GM18907 (cell line): ENCODE data around the gene JPH3.
"Not testable (repeated sequence)": the region's sequence is repeated elsewhere in the genome, so short reads cannot be mapped to it uniquely, and the experiment has no call there.

Experiments used
- ATAC-seq: cut with Tn5 transposase; IDR thresholded peaks from one replicate; pipeline ENCODE4 v1.9.1; 2021; ENCODE audit warnings: mild to moderate bottlenecking, moderate library complexity; ENCODE audit not compliant: unreplicated experiment

The JPH3 gene

GRCh38 chr16:87677830-87678229 is 75.5 kb downstream of the JPH3 start:
- no peak for ATAC-seq

DNA sequence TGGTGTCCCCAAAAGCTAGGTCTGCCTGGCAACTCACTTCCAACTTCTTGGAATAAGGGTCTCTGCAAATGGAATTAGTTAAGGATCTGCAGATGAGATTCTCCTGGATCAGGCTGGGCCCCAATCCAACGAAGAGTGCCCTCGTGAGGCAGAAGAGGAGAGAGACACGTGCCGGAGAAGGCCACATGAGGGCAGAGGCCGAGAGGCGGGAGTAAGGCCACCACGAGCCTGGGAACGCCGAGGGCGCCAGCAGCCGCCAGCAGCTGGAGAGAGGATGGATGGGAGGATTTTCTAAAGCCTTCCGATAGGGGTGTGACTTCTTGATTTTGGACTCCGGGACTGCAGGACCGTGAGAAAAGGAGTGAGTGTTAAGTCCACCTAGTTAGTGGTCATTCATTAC is 76.3 kb downstream of the JPH3 start:
- no peak for ATAC-seq

DNA sequence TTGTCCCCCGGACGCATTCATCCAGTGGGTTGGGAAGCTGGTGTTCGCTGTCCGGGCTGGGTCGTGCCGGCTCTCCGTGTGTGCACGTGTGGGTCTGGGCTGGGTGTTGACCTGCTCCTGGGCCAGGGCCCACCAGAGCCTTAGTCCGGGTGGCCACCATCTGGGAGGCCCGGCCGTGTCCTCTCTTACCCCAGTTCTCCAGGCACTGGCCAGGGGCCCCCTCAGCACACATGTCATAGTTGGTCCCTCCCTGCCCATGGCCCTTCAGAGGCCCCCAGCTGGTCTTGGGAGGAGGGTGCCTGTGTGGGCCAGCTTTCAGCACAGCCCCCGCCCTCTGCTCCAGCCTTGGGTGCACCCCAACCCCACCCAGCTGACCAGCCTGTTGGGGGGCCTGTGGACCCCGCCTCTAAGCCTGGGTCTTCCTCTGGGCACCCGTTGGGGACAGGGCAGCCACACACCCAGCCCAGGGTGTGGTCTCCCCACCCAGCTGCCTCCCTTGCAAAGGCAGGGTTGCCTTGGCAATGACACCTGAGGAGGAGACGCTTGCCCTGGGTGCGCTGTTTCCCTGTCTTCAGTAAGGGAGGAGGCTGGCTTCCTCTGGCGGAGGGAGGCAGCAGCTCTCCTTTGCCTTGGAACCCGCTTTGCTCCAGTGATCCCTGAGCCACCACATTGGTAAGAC is 77.4 kb downstream of the JPH3 start:
- ATAC-seq = no peak

- no peak for ATAC-seq
These were observed 78.0 kb downstream of the JPH3 start for GRCh38 chr16:87680272-87680644.

- ATAC-seq = not testable (repeated sequence)
These were observed 78.8 kb downstream of the JPH3 start for GRCh38 chr16:87681051-87681602.

- no peak for ATAC-seq
These were observed 79.8 kb downstream of the JPH3 start for GRCh38 chr16:87681981-87682570.

DNA sequence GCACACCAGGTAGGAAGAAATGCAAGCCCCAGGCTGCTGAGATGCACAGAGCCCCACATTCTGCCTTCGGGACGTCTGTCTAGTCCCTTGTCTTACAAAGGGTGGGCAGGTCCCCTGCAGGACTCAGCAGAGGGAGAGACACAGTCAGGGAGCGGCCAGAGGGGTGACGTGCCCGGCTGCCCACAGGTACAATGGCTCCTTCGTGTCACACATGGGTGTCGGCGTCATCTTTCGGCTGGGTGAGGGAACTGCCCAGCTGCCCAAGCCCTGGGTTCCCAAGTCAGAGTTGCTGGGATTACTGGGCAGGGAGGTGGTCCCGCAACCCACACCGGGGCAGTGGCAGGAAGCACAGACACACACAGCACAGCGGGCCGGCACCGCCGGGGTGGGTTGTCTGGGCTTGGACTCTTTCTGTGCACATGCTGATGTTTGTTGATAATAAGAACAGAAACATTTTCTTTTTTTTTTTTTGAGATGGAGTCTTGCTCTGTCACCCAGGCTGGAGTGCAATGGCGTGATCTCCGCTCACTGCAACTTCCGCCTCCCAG is 80.6 kb downstream of the JPH3 start:
- ATAC-seq = no peak

DNA sequence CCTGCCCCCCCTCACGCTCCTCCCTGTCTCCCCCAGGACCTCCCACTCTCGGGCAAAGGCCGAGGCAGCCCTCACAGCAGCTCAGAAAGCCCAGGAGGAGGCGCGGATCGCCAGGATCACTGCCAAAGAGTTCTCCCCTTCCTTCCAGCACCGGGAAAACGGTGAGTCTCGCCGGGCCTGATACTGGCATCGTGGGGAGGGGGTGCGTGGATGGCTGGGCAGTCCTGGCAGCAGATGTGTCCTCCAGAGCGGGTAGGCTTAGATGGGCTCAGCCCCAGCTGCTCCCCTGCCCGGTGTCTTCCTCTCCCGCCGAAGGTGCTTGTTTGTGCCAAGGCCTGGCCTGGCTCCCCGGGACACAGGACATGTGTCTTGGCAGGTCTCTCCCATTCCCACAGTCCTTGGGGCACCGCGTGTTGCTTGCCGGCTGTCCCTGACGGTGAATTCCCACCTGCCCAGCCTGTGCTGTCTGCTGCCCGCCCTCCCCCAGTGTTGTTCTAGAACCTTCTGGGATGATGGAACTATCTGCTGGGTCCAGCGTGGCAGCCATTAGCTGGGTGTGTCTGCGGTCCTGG is 81.9 kb downstream of the JPH3 start:
- ATAC-seq = no peak

GRCh38 chr16:87684711-87685404 is 82.5 kb downstream of the JPH3 start:
- ATAC-seq = no peak

GRCh38 chr16:87685405-87685755 is 83.1 kb downstream of the JPH3 start:
- ATAC-seq = no peak

- no peak for ATAC-seq
These were observed 83.5 kb downstream of the JPH3 start for GRCh38 chr16:87685766-87686165.

- no peak for ATAC-seq
These were observed 84.4 kb downstream of the JPH3 start for GRCh38 chr16:87686697-87687096.

GRCh38 chr16:87687126-87687910 is 85.0 kb downstream of the JPH3 start:
- ATAC-seq = no peak

- ATAC-seq = no peak
These were observed 85.8 kb downstream of the JPH3 start for GRCh38 chr16:87687998-87688529.

DNA sequence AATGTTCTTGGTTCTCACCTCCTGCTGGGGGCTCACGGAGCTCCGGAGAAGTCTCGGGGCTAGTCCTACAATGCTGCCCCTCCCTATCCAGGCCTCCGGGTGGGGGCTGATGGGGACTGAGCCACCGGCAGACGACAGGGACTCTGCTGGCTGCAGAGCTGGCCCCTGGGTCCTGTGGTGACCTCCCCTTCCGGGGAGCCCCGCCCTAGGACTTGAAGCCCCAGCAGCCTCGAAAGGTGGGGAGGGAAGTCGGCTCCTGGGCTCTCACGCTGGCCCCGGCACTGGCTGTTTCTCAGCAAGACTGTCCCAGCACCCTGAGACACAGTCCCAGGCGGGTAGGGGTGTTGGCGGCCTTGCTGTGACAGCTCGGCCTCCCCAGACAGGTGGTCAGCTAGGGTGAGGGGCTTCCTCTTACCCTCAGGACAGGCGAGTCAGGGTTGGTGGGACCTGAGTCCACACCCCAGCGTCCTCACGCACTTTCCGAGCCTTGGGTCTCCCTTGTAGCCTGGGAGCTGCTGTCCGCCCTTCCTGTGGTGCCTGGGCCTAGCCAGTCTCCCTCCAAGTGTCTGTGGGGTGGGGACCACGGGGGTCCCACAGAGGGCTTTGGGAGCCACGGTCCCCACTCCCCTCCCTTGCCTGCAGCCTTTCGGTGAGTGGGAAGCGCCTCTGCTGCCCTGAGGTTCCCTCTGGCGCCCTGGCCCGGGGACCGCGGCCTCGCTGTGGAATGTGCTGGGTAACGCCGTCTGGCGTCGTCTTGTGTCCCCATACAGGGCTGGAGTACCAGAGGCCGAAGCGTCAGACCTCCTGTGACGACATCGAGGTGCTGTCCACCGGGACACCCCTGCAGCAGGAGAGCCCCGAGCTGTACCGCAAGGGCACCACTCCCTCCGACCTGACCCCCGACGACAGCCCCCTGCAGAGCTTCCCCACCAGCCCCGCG is 86.8 kb downstream of the JPH3 start:
- no peak for ATAC-seq

GRCh38 chr16:87689956-87690465 is 87.7 kb downstream of the JPH3 start:
- no peak for ATAC-seq

DNA sequence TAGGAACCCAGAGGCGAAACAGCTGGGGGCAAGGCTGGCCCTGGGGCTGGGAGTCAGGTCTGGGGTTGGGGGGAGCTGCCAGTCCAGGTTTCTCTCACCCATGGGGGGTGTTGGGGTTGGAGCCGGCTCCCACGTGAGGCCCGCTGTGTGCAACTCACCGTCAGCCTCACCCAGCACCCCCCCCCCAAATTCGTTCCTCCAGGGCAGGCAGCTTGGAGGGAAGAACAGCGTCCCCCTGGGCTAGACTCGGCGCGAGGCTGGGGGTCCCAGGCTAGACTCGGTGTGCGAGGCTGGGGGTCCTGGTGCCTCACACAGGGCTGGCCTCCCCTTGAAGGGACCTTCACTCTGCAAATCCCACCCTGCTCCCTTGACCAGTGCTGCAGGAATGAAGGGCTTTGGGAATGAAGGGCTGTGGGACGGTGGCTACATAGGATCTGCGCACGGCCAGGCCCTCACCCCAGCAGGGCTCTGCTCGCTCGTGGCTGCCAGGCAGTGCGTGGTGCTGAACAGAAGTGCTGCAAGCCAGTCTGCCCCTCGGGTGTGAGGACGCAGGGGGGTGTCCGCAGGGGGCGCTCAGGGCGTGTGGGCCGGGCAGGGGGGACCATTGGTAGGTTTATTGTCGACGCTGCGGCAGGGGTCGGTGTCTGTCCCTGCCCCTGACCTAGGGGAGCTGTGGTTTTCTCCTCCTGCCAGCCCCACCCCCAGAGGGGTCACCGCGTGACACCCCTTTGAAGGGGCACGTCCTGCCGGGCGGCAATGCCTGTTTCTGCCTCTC is 88.8 kb downstream of the JPH3 start:
- ATAC-seq = no peak

GRCh38 chr16:87691686-87692079 is 89.4 kb downstream of the JPH3 start:
- no peak for ATAC-seq
